CD14-positive monocyte (primary cell): Measurements from ENCODE around the gene CBX1. TPM values are rescaled to one million over a fixed set of nuclear protein-coding genes. Genes with fewer than 3 reads are reported as not detected.

Experiments
- DNase-seq, 3 donors: peaks; one replicate each; pipeline ENCODE4 v3.0.0-alpha.2; 2011 to 2022
- H2AFZ ChIP-seq: 2 replicates; pipeline ENCODE4 v1.6.0; 2012; ENCODE audit warnings: mild to moderate bottlenecking, low read depth, low read length, inconsistent platforms; ENCODE audit not compliant: insufficient read depth, poor library complexity, severe bottlenecking
- H3K27ac ChIP-seq, 2 donors: 1 replicate in 1 of 2; 2 replicates in 1 of 2; pipeline ENCODE4 v1.5.1; 2012 to 2013; ENCODE audit warnings: low read length in 2 of 2, control low read depth in 1 of 2, inconsistent platforms in 1 of 2, low read depth in 1 of 2, mild to moderate bottlenecking in 1 of 2
- H3K27me3 ChIP-seq, 2 donors: one replicate each; pipeline versions ENCODE4 v1.6.0 to v1.6.1; 2011 to 2013; ENCODE audit warnings: low read length in 2 of 2; ENCODE audit not compliant: control insufficient read depth in 2 of 2, insufficient read depth in 2 of 2
- H3K36me3 ChIP-seq, 2 donors: replicated peaks in 1 of 2; 1 replicate in 1 of 2; 2 replicates in 1 of 2; pipeline versions ENCODE4 v1.5.1 to v1.6.1; 2012 to 2013; ENCODE audit warnings: low read length in 2 of 2, control low read depth in 1 of 2, inconsistent platforms in 1 of 2, mild to moderate bottlenecking in 1 of 2; ENCODE audit not compliant: insufficient read depth in 2 of 2, control insufficient read depth in 1 of 2
- H3K4me1 ChIP-seq, 2 donors: 1 replicate in 1 of 2; 2 replicates in 1 of 2; pipeline versions ENCODE4 v1.5.1 to v1.6.1; 2012 to 2013; ENCODE audit warnings: low read length in 2 of 2, control low read depth in 1 of 2, inconsistent platforms in 1 of 2, mild to moderate bottlenecking in 1 of 2, moderate library complexity in 1 of 2; ENCODE audit not compliant: insufficient read depth in 2 of 2, control insufficient read depth in 1 of 2
- H3K4me2 ChIP-seq: replicated peaks from 2 replicates; pipeline ENCODE3; 2012; ENCODE audit warnings: low read length, moderate library complexity, mild to moderate bottlenecking; ENCODE audit not compliant: poor library complexity, severe bottlenecking; ENCODE audit errors: extremely low read depth
- H3K4me3 ChIP-seq, 3 experiments: fragments of 200-600 bp in 1 of 3; sonication (generic) in 1 of 3; replicated peaks in 1 of 3; 1 replicate in 2 of 3; 2 replicates in 1 of 3; pipeline ENCODE4 v1.5.1; 2011 to 2013; ENCODE audit warnings: low read length in 3 of 3, mild to moderate bottlenecking in 3 of 3, control low read depth in 2 of 3, low read depth in 2 of 3, inconsistent platforms in 1 of 3, moderate library complexity in 1 of 3
- H3K79me2 ChIP-seq: 2 replicates; pipeline ENCODE4 v1.6.0; 2012; ENCODE audit warnings: mild to moderate bottlenecking, control low read depth, inconsistent platforms, low read length, moderate library complexity; ENCODE audit not compliant: insufficient read depth
- H3K9ac ChIP-seq: 2 replicates; pipeline ENCODE4 v1.6.0; 2017; ENCODE audit warnings: low read length, mild to moderate bottlenecking; ENCODE audit not compliant: insufficient read depth, poor library complexity, severe bottlenecking
- H3K9me3 ChIP-seq, 2 donors: replicated peaks in 1 of 2; 1 replicate in 1 of 2; 2 replicates in 1 of 2; pipeline versions ENCODE4 v1.5.1 to v1.6.1; 2012 to 2013; ENCODE audit warnings: low read length in 2 of 2, control low read depth in 1 of 2; ENCODE audit not compliant: control insufficient read depth in 1 of 2, insufficient read depth in 1 of 2
- H4K20me1 ChIP-seq: 2 replicates; pipeline ENCODE4 v1.6.0; 2012; ENCODE audit warnings: mild to moderate bottlenecking, low read length, control low read depth, moderate library complexity; ENCODE audit not compliant: insufficient read depth
- H3K27ac Mint-ChIP-seq, 7 donors: one replicate each; pipeline ENCODE4 v1.8.0; 2020; ENCODE audit warnings: mild to moderate bottlenecking in 7 of 7, mixed read lengths in 7 of 7, moderate library complexity in 6 of 7, inconsistent platforms in 2 of 7
- H3K27me3 Mint-ChIP-seq, 3 donors: one replicate each; pipeline ENCODE4 v1.8.0; 2021 to 2022; ENCODE audit warnings: low read depth in 3 of 3, mild to moderate bottlenecking in 3 of 3, mixed read lengths in 3 of 3, moderate library complexity in 3 of 3, inconsistent platforms in 1 of 3
- H3K36me3 Mint-ChIP-seq, 2 donors: one replicate each; pipeline ENCODE4 v1.8.0; 2020; ENCODE audit warnings: mixed read lengths in 2 of 2, inconsistent platforms in 1 of 2, mild to moderate bottlenecking in 1 of 2
- H3K4me1 Mint-ChIP-seq: one replicate; pipeline ENCODE4 v1.8.0; 2020; ENCODE audit warnings: mild to moderate bottlenecking, mixed read lengths
- H3K4me3 Mint-ChIP-seq, 2 donors: one replicate each; pipeline ENCODE4 v1.8.0; 2020; ENCODE audit warnings: mild to moderate bottlenecking in 2 of 2, mixed read lengths in 2 of 2, moderate library complexity in 1 of 2
- H3K9me3 Mint-ChIP-seq, 7 donors: one replicate each; pipeline ENCODE4 v1.8.0; 2020 to 2022; ENCODE audit warnings: mixed read lengths in 7 of 7, mild to moderate bottlenecking in 6 of 7, moderate library complexity in 6 of 7, inconsistent platforms in 2 of 7
- CTCF ChIP-seq: fragments of 200-600 bp; IDR thresholded peaks from one replicate; pipeline ENCODE4 v1.8.0; 2022; ENCODE audit warnings: antibody characterized with exemption, mild to moderate bottlenecking
- WGBS: methylation state at CpG from one replicate; pipeline ENCODE4 v1.1.5; 2013; ENCODE audit warnings: missing lambda C conversion rate; ENCODE audit not compliant: insufficient coverage; 5-methylcytosine and 5-hydroxymethylcytosine counted together
- intact Hi-C, 2 donors: fragments of 100-400 bp; cut with micrococcal nuclease; formaldehyde crosslinking; loops; one replicate each; pipeline versions ENCODE4 v1.15.0 to v1.15.1; 2023
- polyA plus RNA-seq, 3 donors: library from polyadenylated mRNA; depleted of rRNA in 1 of 3; unstranded in 2 of 3; stranded (reverse) in 1 of 3; fragments of 300-500 nt in 2 of 3; fragments of >200 nt in 1 of 3; fragmentation: Illumina TruSeq in 2 of 3; gene quantifications; 1 replicate in 2 of 3; 2 replicates in 1 of 3; pipeline ENCODE4 v1.2.3, GENCODE V29; 2012 to 2021

The CBX1 gene
- polyA plus RNA-seq, 3 donors: 12.5 to 18.2 (median 17.2) TPM

GRCh38 chr17:48139944-48140343 lies 38.7 kb upstream of the CBX1 start:
- peak overlapping the region; percentile 72 for H3K4me2 ChIP-seq
- peak; percentile 33 to 71 (median 61) for DNase-seq
- H3K9me3 ChIP-seq: no peaks in the 10 kb centered on the region
- no peaks in the 10 kb centered on the region for H4K20me1 ChIP-seq
- no peak for TF ChIP-seq CTCF
- H3K79me2 ChIP-seq: no peaks in the 10 kb centered on the region
- peak overlapping the region; percentile 66 for H2AFZ ChIP-seq
- 0% methylated on average over 2 of the region's 2 CpGs for WGBS
- intact Hi-C loops: loop anchor here in 1 of 2 donors (10.0 kb wide), 1 partner anchor 55 kb away; no protein-coding TSS in a partner anchor
- H3K9ac ChIP-seq: peak overlapping the region; percentile 9
- H3K9me3 Mint-ChIP-seq: no peaks in the 10 kb centered on the region
- peak overlapping the region in 1 of 2 donors; percentile 89 for H3K4me3 Mint-ChIP-seq
- H3K4me3 ChIP-seq: peak overlapping the region in 1 of 3 experiments; percentile 57
- peaks cover 22 to 25% of the 10 kb centered on the region in 2 donors for H3K4me1 ChIP-seq
- peaks cover 2 to 9% (median 3%) of the 10 kb centered on the region in 3 donors for H3K27me3 Mint-ChIP-seq
- H3K27ac ChIP-seq: peak overlapping the region in 1 of 2 donors; percentile 64
- peaks cover 17% of the 10 kb centered on the region for H3K4me1 Mint-ChIP-seq
- no peaks in the 10 kb centered on the region for H3K36me3 Mint-ChIP-seq
- peak overlapping the region; percentile 59 to 87 (median 81) for H3K27ac Mint-ChIP-seq
- H3K27me3 ChIP-seq: no peaks in the 10 kb centered on the region
- H3K36me3 ChIP-seq: no peaks in the 10 kb centered on the region

- Histone ChIP-seq H3K79me2 (no peaks in the 10 kb centered on the region), H3K4me2 (no peak overlapping the region), H3K27ac (no peak overlapping the region), H3K36me3 (no peaks in the 10 kb centered on the region), H4K20me1 (no peaks in the 10 kb centered on the region), H3K9me3 (no peaks in the 10 kb centered on the region), H3K27me3 (no peaks in the 10 kb centered on the region), H3K4me3 (no peak overlapping the region), H3K9ac (no peak overlapping the region), H3K4me1 (peaks cover 22 to 25% of the 10 kb centered on the region in 2 donors), H2AFZ (no peak overlapping the region)
- no peaks in the 10 kb centered on the region for H3K36me3 Mint-ChIP-seq
- intact Hi-C loops: loop anchor here in 1 of 2 donors (10.0 kb wide), 1 partner anchor 53 kb away; no protein-coding TSS in a partner anchor
- peaks cover 2 to 4% (median 2%) of the 10 kb centered on the region in 3 donors for H3K27me3 Mint-ChIP-seq
- peaks cover 17% of the 10 kb centered on the region for H3K4me1 Mint-ChIP-seq
- no peak overlapping the region for H3K4me3 Mint-ChIP-seq
- TF ChIP-seq CTCF: no peak
- no peaks in the 10 kb centered on the region for H3K9me3 Mint-ChIP-seq
- DNase-seq: no peak
- H3K27ac Mint-ChIP-seq: peak overlapping the region in 1 of 7 donors; percentile 44
- WGBS: no CpG with 5 or more reads among the region's 1 CpG
These were observed 36.4 kb upstream of the CBX1 start for GRCh38 chr17:48137656-48138055.
